Measurements from ENCODE around the gene PTPN14.

PTPN14 gene

DNA sequence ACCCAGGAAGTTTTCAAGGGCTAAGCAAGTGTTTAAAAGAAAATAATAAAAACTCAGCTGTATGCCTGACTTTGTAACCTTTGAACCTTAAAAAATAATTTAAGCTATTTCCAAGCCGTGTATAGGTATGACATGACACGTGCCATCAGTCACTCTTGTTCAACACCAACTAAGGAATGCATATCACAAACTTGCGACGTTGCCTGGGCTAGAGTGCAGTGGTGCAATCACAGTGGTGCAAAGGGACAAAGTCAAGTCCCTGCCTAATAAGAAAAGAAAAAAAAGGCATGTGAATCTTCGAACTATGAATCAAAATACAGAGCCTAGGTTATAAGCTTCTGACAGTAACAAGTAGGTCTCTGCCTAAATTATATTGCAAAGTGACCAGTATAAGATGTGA is 191.3 kb downstream of the PTPN14 start:
- DNase-seq: no peak

DNA sequence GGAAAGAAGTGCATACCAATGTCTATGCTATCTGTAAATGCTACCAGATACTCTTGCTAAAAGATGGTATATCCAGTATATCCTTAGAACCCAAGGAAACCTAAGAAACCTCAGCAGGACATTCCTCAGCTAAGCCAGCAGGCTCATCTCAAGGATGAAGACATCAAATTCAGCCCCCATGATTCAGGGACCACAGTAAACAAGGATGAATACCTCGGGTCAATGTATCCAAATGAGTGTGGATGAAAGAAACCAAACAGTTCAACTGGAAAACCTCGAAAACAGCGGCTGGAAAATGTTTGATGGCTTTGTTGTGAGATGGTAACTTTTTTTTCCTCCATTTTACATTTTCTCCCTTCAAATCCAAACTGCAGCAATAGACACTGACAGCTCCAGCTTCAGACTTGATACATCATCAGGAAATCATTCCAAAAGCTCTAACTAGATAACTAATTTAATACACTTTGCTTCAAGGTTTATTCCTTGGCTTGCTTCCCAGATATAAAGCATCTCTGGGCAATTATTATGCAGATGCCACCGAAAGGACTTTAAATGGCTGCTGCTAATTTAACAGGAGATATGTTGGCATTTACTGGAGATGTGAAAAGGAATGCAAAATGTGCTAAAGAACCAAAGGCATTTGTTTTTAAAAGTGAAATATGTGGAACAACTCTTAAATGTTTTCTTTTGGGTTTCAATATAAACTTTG is 196.8 kb downstream of the PTPN14 start:
- no peak for DNase-seq

DNA sequence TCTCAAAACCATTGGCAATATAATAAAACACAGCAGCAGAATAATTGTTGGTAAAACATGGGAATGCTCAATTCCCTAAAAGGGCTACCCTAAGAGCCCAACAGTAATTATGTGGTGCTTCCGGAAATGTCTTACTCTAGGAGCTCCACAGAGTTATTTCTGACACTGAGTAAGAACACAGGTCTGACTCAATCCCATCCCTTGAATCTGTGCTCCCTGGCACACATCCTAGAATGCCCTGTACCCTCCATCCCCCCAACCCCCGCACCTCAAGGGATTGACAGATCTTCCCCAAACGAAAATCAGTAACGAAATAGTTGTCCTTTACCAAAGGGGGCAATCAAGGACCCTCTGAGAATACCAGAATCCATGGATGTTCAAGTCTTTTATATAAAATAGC is 198.6 kb downstream of the PTPN14 start:
- no peak for DNase-seq

DNA sequence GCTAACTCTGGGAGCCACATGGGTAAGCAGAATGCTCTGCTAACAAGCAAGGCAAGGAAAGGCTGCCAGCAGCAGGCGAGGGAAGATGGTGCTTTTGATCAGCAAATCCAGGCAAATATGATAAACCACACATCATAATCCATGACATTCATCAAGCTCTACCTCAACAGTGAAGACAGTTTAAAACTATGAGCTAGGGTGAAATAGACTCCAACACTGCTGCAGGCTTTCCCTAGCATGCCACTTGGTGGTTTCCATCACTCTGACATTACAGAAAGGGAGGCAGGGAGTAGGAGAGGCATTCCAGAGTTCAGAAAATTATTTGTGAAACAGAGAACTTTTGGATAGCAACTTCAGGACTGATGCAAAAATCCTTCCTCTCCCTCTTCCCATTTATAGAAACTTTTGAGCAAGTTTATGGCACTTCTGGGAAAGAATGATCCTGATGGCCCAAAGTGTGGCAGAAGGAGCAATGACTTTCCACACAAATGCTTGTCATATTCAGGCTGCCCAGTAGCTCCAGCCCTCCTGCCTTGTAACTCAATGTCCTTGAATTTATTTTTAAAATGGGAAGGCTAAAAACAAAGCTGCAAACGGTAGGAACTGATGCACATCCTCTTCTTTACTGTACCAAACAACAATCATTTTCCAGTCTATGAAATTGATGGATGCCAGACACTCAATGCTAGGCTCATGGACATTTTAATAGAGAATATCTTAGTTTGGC is 199.7 kb downstream of the PTPN14 start:
- no peak for DNase-seq

DNA sequence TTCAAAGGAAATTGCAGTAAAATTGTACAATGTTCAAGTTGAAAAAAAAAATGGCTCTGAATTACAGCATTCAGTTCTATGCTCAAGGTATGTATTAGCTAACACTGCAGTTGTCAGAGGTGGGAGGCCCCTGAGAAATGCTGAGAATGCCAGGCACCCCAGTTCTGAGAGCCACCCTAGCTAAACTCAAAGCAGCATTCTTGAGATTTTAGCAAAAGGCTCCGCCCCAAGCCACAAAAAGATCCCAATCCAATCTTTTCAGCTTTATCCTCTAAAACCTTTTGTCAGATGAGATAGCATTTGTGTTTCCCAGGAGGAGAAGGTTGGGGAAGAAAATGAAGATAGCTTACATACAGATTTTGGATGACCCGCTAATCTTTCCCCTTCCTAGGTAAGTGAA is 201.6 kb downstream of the PTPN14 start:
- DNase-seq: no peak

DNA sequence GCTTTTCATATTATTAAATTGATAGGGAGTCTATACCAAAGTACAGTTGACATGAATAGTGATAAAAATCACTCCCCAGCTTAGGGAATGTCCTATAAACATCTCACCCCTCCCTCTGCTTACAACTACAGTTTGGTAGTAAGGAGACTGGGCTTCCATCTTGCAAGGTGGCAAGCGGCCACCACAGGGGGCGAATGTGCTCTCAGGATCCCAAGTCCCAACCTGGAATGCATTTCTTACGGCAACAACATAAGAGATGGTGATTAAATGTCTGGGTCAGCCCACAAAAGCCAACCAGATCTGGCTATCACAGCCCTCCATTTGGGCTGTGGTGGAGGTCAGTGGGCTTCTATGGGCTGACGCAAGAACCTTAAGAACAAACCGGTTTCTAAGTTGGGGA is 202.4 kb downstream of the PTPN14 start:
- no peak for DNase-seq

DNA sequence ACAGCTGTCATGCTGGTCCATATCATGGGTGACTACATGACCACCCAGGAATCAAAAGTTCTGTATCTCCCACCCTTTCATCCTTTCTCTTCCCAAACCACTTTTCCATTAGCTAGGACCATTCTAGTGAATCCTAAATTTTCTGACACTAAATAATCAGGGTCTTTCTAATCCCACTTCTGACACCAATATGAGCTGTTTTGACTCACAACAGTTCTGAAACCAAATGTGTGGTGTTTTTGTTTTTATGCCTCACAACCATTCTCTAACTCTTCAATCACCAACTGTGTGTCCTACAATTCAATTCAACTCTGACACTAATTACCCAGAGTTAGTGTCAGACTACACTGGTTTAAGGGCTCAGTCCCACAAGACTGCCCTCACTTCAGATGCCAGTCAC is 206.5 kb downstream of the PTPN14 start:
- DNase-seq: no peak

DNA sequence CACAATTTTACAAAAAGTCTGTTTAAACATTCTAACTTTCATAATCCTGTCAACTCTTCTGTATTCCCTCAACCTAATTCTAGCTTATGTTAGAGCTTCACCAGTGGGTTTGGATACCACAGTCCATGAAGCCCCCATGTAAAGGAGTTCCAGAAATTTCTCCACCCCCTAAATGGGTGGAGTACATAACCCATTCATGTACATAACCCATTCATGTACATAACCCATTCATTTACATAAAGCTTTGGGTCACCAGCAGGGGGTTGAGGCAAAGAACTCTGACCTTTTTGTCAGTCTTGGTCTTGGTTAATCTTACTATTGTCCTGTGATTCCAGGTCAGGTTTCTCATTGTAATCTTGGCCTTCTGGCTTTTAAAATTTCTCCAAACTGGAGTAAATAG is 208.9 kb downstream of the PTPN14 start:
- no peak for DNase-seq

DNA sequence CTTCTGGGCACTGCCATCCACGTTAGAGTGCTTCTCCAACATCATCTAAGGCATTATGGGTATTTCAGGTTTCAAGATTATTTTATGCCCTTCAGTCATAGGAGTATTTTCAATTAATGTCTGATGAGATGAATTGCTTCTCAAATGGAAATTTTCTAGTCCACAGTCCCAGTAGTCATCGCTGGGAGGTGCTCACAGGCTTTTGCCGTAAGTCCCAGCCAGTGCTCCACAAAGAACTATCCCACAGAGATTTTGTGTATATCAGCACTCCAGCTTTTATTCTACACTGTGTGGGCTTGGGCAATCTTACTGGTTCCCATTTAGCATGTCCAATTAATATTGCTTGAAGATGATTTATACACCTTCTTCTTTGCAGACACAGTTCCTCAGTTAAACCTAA is 209.5 kb downstream of the PTPN14 start:
- no peak for DNase-seq

DNA sequence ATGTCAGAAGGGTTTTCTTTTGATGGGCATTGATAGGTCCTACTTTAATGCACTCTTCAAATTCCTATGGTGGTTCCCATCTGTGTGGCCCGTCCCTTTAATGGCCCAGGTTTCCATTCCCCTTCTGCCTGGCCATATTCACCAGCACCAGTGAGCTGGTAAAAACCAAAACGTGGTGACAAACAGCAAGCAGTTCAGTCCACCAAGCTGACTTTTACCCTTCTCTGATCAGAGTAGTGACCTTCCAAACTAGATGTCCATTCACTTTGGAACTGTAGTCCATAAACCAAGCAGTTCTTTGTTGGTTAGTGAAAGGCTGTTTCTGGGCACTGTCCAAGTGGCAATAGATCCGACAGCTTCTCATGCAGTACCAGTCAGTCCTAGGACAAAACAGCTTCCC is 209.9 kb downstream of the PTPN14 start:
- no peak for DNase-seq

DNA sequence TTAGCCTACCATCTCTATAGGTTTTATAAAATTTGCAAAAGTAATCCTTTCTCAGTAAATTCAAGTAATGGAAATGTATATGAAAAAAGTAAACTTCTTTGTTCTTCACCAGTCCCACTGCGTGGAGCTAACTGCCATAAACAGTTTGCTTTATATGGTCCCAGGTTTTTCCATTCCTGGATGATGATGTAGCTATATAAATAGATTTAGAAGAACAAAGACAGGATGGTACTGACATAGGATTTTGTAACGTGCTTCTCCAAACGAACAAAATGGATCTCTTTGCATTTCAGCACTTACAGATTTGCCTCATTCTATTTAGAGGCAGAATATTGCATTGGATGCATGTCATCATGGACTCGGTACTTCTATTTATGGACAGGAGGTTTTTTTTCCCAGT is 213.2 kb downstream of the PTPN14 start:
- no peak for DNase-seq

DNA sequence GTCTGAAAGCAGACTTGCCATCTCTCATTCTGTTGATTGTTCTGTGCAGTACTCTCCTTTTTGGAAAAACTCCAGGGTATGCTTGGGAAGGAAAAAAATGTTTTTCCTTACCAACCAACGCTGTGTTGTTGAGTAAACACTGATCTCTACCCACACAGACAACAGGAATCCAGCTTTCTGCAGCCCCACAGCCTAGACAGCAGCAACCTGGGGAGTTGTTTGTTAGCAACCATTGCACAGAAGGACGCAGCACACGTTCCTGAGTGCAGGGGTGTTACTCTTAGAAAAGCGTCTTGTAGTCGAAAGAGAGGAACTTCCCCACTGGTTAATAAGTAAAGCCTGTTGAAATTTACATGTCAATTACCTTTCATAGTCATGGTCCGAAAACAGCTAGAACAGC is 213.9 kb downstream of the PTPN14 start:
- DNase-seq: no peak

DNA sequence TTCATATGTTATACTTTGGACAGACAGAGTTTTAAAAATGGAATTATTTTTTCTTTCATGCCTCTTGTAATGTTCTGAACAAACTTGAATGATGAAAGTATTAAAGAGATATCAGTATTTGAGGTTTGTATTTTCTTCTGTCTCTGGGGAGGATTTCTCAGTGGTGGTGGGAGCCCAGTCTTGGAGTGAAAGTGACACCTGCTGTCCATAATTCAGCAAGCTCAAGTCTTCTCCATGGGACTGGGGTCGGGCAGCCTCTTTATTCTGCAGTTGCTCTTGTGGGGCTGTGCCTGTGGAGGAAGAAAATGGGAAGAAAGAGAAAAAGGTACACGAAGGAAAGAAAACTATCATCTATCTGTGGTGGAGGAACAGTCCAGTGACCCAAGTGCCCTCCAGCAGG is 214.4 kb downstream of the PTPN14 start:
- DNase-seq: no peak

DNA sequence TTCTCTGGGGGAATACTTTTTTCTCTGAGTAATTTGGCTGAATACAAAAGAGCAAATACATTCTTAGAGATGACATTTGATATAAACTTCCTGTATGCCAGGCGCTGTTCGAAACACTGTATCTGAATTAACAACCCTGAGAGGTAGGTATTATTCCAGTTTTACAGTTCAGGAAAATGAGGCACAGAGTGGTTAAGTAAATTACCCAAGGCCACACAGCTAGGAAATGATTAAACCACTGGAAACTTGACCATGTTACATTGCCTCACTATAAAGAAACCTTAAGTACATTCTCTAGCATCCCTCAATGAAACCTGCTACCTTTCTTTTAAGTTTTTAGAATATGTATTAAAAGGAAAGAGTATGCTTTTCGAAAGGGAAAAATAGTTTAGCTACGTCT is 215.8 kb downstream of the PTPN14 start:
- DNase-seq: no peak

DNA sequence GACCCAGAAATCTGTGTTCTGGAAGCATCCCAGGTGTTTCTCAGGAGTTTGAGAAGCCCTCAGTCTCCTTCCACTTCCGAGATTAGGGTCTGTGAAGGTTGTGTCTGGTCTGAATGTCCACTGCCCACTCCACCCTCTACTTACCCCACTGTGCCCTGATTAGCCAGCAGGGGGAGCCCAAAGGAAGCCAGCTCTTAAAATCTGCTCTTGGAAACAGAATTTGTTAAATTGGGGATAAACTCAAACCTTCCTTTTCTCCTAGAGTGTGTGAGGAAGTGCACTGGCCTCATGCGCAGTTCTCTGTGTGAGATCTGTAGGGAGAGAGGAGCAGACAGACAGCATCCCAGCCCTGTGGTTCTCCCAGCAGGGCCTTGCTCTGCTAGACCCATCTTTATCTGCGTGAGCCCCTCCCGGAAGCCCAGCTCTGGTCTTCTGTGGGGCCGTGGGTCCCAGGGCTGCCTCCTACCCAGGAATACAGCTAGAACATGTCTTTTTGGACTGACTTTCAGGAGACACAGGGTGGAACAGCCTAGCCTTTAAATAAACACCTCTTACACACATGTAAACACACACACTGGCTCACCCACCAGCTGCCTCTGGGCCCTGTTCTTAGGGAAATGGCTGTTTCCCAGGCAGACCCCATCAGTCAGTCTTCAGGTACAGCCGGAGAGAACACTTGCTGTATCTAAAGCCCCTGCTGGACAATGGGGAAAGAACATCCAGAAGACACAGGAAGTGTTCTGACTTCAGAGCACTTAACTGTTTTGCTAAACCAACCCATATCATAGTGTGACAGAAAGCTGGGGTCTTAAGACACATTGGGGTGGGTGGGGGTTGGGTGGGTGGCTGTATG is 218.2 kb downstream of the PTPN14 start:
- DNase-seq: peak; percentile 41

DNA sequence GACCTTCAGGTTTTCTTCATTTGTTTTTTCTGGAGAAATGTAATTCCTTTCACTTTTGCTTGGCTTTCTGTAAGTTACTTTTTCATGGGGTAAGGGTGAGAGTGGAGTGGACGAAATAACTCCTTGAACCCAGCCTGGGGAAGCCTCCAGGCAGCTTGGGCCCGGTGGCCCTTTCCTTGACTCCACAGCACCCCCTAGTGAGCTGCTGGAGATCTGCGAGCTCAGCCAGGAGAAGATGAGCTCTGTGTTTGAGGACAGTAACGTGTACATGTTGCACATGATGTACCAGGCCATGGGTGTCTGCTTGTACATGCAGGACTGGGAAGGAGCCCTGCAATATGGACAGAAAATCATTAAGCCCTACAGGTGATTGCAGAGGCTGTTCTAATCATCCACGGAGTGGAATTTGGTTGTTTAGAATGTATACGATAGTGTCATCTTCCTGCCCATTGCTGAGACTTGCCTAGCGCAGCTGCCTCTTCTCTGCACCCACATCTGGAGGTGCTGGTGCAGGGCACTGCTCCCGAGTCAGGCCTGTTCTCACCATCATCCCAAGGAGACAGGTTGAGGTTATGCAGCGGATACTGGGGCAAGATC is 219.5 kb downstream of the PTPN14 start:
- no peak for DNase-seq

DNA sequence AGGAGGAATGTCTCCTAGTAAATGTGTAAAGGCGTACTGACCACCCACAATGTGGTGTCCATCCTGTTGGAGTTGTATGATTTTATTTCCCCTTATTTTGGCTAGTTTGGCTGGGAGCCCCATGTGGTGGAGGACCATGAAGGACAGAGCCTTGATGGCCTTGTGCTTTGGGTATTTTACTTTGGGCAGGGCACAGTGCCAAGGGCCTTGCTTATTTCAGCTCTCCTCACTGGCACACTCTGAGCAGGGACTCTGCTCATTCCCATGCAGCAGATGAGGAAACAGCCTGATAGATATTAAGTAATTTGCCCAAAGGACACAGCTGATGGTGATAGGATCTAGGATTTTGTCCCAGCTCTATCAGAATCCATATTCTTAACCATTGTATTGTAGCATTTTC is 220.2 kb downstream of the PTPN14 start:
- DNase-seq: no peak

DNA sequence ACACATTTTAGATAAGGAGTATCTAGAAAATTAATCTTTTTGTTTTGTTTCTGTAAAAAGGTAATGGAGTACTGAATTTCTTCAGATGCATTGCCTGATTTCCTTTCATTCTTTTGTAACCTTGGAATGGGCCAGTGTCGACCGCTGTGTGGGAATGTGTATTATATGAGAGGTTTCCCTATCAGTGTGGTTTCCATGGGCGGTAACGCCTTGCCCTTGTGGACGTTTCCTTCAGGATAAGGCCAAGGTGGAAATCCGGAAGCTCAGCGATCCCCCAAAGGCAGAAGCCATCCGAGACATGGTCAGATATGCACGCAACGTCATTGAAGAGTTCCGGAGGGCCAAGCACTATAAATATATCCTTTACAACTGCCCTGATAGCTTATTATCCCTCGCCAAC is 220.7 kb downstream of the PTPN14 start:
- no peak for DNase-seq

DNA sequence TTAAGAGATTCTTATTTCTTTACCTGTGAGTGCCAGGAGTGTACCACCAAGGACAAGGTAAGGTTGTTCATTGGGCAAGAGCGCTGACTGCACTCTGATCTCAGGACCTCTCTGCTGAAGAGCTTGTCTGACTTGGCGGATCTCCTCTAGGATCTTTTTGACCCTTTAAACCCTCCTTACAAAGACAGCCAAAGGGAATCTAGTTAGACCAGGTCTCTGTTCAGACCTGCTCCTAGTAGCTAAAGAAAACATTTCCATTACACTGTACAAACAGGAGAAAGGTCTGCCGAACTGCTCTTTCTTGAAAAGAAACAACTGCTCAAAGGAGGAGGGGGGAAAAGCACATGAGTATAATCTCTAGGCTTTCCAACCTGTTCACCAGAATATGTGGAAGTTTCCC is 221.2 kb downstream of the PTPN14 start:
- no peak for DNase-seq

DNA sequence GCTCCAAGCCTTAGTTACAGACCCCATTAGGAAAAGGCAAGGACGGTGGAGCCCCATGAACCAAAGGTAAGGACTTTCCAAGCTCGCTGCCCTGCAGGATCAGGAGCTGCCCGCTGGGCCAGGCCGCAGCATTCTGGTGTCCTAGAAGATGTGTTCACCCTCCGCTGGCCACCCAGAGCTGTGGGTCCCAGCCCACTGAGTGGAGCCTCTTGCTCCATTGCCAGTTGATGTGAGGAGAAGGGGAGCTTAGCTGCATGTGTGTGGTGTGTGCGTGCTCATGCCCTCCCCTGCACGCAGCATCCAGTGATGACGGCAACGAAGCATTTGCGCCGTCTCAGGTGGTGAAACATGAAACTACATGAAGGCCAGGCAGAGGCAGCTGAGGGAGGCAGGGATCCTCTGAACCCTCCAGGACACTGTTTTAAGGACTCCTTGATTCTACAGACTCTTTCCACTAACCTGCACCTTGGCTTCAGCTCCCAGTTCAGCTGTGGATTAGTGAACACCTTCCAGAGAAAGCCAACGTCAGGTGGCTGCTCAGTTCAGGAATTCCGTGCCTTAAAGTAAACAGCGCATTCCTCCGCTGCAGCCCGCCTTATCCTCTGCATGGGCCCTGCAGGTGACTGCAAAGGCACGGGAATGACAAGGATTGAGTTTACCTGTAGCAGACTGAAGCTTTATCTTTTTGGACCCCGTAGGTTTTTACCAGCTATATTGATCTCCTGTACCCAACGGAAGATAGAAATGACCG is 221.8 kb downstream of the PTPN14 start:
- DNase-seq: no peak

DNA sequence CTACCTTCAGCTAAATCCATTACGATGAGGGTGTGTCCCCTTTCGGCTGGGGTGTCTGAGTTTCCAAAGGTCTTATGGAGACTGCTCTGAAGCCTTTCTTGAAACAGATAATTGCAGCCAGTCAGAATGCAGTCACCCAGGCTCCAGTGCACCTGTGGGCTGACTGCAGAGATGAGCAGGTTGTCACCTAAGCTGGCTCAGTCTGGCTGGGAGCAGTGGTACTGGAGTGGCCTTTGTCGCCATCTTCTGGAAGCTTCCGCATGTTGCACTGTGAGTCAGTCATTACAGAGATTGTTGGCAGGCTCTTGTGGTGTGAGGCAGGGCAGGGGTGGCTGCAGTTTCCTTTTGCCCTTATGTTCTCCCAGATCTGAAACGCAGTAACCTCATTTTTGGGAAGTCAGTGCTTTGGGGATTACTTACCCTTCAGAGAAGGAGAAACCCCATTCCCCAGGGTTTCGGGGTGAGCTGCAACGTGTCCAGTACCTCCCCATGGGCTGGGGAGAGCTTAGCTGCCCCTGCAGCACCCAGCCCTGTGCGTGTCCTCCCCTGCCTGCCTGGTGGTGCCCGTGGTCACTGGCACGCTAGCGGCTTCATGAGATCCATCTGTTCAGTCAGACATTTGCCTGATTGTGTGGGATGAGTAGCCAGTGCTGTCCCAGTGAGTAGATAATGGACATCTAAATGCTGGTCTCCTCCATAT is 222.5 kb downstream of the PTPN14 start:
- peak; percentile 69 for DNase-seq

DNA sequence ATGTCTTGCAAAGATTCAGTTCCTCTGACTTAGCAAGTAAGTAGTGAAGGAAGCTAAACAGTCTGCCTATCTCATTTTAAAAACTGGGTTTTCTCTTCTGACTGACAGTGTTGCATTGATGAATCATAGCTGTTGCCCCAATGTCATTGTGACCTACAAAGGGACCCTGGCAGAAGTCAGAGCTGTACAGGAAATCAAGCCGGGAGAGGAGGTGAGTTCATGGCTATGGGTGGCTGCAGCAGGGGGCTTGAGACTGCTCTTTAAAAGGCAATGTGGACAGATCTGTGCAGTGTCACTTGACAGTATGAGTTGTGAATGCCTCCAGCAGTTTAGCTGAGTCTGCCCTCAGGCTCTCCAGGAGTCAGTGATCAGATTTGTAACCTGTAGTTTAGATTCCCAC is 223.9 kb downstream of the PTPN14 start:
- DNase-seq: no peak
